AG04449 (cell line): Measurements from ENCODE around the gene RPS14.

Source experiments
- CTCF ChIA-PET: fragments of 350-600 bp; formaldehyde crosslinking; extraction: SDS; loops from one replicate; lab custom pipeline; 2021; ENCODE audit warnings: antibody characterized with exemption; lab: Yijun Ruan, JAX
- POLR2A ChIA-PET: fragments of 400-600, 350-600 bp; formaldehyde crosslinking; extraction: SDS; loops from one replicate; lab custom pipeline; 2020; ENCODE audit warnings: antibody characterized with exemption, inconsistent platforms; lab: Yijun Ruan, JAX
- DNase-seq: peaks from one replicate; pipeline ENCODE4 v3.0.0-alpha.2; 2010; ENCODE audit warnings: low read depth, low spot score
- H3K4me3 ChIP-seq: 2 replicates; pipeline ENCODE4 v1.5.1; 2011; ENCODE audit warnings: low read depth, mild to moderate bottlenecking, control low read depth, low read length
- TF ChIP-seq, protein P1 (sequence below): IDR thresholded peaks from one replicate; pipeline ENCODE4 v1.5.1; 2011; ENCODE audit warnings: mild to moderate bottlenecking, moderate library complexity, low read length, control low read depth, inconsistent platforms; ENCODE audit not compliant: insufficient read depth; ENCODE audit errors: missing control alignments

RPS14 gene

DNA sequence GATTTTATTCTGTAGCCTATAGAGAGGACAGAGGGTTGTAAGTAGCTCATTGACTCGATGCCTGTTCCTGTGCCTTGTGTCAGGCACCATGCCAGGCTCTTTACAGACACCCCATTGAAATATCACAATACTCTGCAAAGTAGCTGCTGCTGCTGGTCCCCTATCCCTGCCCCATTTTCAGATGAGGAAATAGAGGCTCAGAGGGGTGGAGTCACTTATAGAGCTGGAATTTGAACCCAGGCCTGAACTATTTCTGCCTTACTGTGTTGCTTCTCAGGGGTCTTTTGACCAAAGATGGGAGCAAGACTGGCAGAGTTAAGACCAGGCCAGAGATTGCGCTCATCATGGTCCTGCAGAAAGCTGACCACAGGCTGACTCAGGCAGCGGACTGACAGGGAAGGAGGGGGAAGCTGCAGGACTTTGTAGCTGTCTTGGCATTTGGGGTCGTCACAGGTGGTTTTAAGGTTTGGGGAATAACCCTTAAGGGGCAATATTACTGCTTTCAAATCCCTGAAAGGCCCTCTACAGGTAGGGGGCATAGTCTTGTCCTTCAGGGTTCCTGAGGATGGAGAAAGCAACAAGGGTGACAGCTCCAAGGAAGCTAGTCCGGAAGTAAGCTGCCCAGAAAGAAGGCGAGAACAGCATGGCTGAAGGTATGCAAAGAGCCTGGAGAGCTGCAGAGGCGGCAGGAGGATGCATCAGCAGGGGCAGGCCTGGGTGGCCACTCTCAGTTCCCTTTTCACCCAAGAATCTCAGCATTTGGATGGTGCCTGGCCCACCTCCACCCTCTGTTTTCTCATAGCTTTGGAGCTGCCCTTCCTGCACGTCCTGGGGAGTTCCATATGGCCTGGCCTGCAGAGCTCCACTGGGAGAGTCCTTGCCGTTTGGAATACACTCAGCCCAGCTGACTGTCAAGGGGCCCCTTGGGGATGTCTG lies 40.1 kb upstream of the RPS14 start:
- no peak for DNase-seq
- TF ChIP-seq, protein P1, sequence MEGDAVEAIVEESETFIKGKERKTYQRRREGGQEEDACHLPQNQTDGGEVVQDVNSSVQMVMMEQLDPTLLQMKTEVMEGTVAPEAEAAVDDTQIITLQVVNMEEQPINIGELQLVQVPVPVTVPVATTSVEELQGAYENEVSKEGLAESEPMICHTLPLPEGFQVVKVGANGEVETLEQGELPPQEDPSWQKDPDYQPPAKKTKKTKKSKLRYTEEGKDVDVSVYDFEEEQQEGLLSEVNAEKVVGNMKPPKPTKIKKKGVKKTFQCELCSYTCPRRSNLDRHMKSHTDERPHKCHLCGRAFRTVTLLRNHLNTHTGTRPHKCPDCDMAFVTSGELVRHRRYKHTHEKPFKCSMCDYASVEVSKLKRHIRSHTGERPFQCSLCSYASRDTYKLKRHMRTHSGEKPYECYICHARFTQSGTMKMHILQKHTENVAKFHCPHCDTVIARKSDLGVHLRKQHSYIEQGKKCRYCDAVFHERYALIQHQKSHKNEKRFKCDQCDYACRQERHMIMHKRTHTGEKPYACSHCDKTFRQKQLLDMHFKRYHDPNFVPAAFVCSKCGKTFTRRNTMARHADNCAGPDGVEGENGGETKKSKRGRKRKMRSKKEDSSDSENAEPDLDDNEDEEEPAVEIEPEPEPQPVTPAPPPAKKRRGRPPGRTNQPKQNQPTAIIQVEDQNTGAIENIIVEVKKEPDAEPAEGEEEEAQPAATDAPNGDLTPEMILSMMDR = no peak
- POLR2A ChIA-PET = interaction anchor here (0.5 to 3.0 kb wide), 12 partner anchors 8 to 85 kb away, joined by 3 to 14 read pairs (median 4); no protein-coding TSS in a partner anchor
- CTCF ChIA-PET = interaction anchor here (0.8 to 4.0 kb wide), 14 partner anchors 11 to 358 kb away, joined by 3 to 21 read pairs (median 3); no protein-coding TSS in a partner anchor
- H3K4me3 ChIP-seq = peak overlapping the region; percentile 87

DNA sequence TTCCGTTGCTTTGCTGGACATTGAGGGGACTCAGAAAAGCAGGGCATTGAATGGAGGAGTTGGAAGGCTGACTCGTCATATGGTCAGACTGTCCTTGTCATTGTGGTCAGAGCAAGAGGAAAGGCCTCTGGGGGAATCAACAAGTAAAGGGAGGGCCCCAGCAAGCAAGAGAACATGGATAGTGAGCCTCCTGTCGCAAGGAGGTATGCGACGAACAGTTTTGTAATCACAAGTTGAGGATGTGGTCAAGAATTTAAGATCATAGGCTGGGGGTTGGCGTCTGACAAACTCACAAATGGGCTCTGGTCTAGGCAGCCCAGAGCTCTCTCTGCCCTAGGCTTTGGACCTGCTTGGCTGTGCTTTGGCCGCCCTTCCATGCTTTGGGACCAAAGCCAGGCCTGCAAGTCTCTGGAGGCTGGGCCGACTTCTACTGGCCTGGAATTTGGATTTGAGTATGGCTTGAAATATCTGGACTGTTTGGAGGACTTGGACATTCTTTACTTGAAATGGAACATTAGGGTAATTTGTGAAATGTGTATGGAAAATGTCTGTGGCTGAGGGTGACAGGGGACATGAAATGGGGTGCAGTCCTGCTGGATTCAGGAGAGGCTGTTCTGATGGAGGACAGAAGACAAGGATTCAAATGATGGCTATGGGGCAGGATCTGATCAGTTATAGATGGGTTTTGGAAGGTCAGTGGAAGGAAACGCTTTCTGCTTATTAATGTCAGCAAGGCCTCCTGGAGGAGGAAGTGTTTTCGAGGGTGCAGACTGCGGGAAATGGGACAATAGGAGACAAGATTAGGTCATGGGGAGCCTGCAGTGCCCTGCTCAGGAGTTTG lies 39.2 kb upstream of the RPS14 start:
- peak; percentile 49 for DNase-seq
- ChIA-PET CTCF (interaction anchor here (1.1 to 4.0 kb wide), 5 partner anchors 10 to 165 kb away, joined by 3 to 21 read pairs (median 3); no protein-coding TSS in a partner anchor), POLR2A (interaction anchor here (0.5 to 3.0 kb wide), 7 partner anchors 12 to 50 kb away, joined by 3 to 14 read pairs (median 5); no protein-coding TSS in a partner anchor)
- TF ChIP-seq, protein P1 = no peak
- H3K4me3 ChIP-seq = peak overlapping the region; percentile 87

DNA sequence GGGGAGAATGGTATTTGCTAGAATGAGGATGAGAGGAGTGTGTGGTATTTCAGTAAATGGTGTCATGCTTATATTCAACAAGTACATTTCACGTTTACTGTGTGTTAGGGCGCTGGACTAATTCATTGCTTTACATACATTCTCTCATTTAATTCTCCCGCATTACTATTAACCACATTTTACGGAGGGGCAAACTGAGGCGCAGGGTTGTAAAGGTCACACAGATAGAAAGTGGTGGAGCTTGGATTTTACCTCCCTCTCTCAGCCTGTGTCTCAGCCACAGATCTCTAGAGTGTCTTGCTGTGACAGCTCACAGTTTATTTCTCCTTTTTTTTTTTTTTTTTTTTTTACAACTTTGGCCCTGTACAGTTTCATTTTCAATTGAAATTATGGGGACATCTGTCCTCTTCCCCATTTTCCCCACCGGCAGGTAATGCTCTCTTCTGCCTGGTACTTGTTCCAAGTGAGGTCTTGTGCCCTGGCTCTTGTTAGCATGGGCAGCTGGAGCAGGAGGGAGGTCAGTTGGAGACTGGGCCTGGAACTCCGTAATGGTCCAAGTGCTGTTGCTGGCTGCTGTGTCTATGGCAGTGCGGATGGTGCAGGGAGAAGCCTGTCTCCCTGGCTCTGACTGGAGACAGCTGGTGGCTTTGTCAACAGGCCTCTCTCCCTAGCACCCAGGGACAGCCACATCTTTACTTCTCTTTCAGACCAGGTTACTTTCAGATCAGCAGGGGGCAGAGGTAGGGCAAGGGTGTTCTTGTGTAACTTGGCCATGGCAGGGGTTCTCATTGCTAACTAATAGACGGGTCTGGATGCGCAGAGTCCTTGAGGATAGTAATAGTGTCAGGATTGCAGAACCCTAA lies 37.9 kb upstream of the RPS14 start:
- TF ChIP-seq, protein P1 = peak; percentile 17
- POLR2A ChIA-PET = interaction anchor here (1.5 to 3.0 kb wide), 4 partner anchors 11 to 29 kb away, joined by 4 to 14 read pairs (median 7); no protein-coding TSS in a partner anchor
- DNase-seq = no peak
- CTCF ChIA-PET = interaction anchor here (0.7 to 1.4 kb wide), 5 partner anchors 8 to 36 kb away, joined by 3 to 5 read pairs (median 4); no protein-coding TSS in a partner anchor
- peak overlapping the region; percentile 87 for H3K4me3 ChIP-seq

- TF ChIP-seq, protein P1 = no peak
- DNase-seq = no peak
- H3K4me3 ChIP-seq = peak overlapping the region; percentile 87
- POLR2A ChIA-PET = interaction anchor here (1.5 to 2.1 kb wide), 2 partner anchors 11 to 13 kb away, joined by 4 to 8 read pairs; no protein-coding TSS in a partner anchor
- CTCF ChIA-PET = interaction anchor here (0.6 to 1.2 kb wide), 7 partner anchors 10 to 38 kb away, joined by 3 to 6 read pairs (median 4); no protein-coding TSS in a partner anchor
These were observed 37.1 kb upstream of the RPS14 start for GRCh38 chr5:150486402-150487198.
